HG03196 (cell line): ENCODE measurements around the gene ARHGDIA.

Experiments
- ATAC-seq: cut with Tn5 transposase; IDR thresholded peaks from one replicate; pipeline ENCODE4 v1.9.1; 2021; ENCODE audit not compliant: unreplicated experiment

ARHGDIA gene

GRCh38 chr17:81828656-81829055 is 42.5 kb downstream of the ARHGDIA start:
- ATAC-seq: no peak

DNA sequence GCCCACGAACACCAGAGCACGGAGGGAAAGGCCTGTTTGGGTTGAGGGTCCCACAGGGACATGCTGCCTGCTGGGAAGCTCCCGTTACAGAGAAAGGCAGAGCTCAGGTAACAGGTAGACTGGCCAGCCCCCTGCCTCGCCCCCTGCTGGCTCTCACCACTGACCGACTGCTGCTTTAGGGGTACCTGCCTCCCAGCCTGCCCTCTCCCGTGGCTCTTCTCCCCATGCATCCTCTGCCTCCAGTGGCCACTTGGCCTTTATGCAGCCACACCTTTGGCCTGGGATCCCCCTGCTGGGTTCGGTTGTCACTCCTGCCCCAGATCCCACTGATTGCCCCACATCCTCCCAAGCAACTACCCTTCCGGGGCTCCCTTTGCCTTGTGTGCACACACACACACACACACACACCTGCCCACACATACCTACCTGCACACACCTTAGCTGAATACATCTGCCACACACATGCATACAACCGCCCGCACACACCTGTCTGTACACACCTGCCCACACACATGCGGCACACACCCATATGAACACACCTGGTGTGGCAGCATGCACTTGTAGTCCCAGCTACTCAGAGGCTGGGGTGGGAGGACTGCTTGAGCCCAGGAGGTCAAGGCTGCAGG is 45.2 kb downstream of the ARHGDIA start:
- no peak for ATAC-seq

- no peak for ATAC-seq
These were observed 46.5 kb downstream of the ARHGDIA start for GRCh38 chr17:81824595-81824994.

- ATAC-seq: no peak
These were observed 47.2 kb downstream of the ARHGDIA start for GRCh38 chr17:81823820-81824550.

DNA sequence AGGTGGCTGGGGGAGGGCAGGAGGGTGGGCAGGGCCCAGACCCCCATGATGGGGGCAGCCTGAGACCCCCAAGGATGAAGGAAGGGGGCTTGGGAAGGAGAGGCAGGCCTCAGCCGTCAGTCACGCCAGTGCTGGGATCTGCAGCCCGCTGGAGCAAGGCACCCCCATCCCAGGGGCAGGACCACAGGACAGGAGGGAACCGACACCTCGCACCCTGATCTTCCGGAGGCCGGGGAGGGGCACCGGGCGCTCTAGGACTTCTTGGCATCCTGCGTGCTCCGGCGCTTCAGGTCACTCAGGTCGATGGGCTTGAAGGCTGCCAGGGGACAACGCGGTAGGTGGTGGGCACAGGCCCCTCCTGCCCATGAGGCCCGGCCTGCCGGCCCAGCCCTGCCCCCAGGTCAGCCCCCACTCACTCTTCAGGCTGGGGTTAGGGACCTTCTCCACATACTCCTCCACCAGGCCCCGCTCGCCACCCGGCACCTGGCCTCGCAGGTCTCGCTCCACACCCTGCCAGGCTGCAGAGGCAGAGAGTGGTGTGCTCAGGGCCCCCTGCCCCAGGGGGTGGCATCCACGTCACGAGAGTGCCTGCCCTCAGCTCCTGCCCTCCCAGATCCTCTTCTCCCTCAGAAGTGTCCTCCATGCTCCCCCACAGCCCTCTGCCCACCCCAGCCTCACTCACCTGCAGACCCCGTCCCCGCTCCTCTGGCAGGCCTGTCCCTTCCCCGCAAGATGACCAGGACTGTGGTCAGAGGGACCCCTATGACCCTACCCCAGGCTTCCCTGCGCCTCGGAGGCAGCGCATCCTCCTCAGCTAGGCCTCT is 47.9 kb downstream of the ARHGDIA start:
- ATAC-seq: no peak

GRCh38 chr17:81822312-81822637 is 48.9 kb downstream of the ARHGDIA start:
- no peak for ATAC-seq

GRCh38 chr17:81821603-81822311 is 49.4 kb downstream of the ARHGDIA start:
- ATAC-seq: no peak

- ATAC-seq: no peak
These were observed 50.0 kb downstream of the ARHGDIA start for GRCh38 chr17:81821147-81821546.

DNA sequence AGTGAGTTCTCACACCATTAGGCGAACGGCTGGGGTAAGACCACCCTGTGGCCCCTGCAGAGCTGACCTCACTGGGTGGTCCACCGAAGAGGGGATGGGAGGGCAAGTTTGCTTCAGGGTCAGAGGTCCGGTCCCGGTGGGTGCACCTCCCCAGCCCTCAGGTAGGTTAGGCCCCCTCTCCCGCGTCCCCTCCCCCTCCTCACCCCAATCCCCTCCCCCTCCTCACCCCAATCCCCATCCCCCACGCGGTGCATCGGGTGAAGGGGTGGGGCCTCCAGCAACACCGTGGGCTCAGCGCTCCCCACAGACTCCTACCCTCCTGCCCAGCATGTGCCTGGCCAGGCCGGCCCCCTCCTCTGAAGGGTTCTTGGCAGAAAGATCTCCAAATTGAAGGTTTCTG is 51.4 kb downstream of the ARHGDIA start:
- no peak for ATAC-seq

DNA sequence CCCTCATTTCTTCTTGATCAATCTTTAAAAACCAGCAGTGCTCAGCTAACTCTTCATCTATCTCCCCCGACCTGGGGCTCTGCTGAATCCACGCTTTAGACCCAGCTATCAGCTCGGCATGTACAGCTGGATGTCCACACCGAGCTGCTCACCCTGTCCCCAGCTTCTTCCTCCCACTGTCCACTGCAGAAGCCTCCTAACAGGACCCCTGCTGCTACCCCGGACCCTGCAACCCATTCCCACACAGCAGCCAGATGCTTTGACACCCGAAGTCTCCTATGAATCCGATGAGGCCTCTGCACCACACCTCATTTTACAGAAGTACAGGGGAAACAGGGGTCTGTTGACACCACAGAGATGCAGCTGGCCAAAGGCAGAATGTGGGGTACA is 53.4 kb downstream of the ARHGDIA start:
- no peak for ATAC-seq
